H1 (cell line): ENCODE data around the gene TAGLN2. TPM values are rescaled to one million over a fixed set of nuclear protein-coding genes. Genes with fewer than 3 reads are reported as not detected.

Experiments
- CTCF ChIA-PET: fragments of 300-600 bp; sonication (Branson Sonifier 250); formaldehyde crosslinking; loops from one replicate; lab custom pipeline; 2021; ENCODE audit not compliant: partially characterized antibody; lab: Charles Lee
- POLR2A ChIA-PET: fragments of 300-600 bp; sonication (Branson Sonifier 250); formaldehyde crosslinking; loops from one replicate; lab custom pipeline; 2021; ENCODE audit warnings: inconsistent platforms; ENCODE audit not compliant: partially characterized antibody; lab: Charles Lee
- DNase-seq, 2 experiments: peaks; one replicate each; pipeline versions ENCODE4 v3.0.0 to v3.0.0-alpha.2; 2010 to 2022; ENCODE audit warnings: low spot score in 2 of 2, low read depth in 1 of 2, mixed read lengths in 1 of 2
- FAIRE-seq: peaks from 2 replicates; lab custom pipeline; 2011; peaks lifted over from hg19 to GRCh38; lab: Jason Lieb, UNC
- H2AFZ ChIP-seq: 2 replicates; pipeline ENCODE4 v1.8.1; 2012; ENCODE audit warnings: low read length, inconsistent platforms
- H2AK5ac ChIP-seq: 2 replicates; pipeline ENCODE4 v1.6.1; 2013; ENCODE audit warnings: low read depth, low read length
- H2BK120ac ChIP-seq: replicated peaks from 2 replicates; pipeline ENCODE3; 2013; ENCODE audit warnings: low read depth, low read length, inconsistent platforms
- H2BK12ac ChIP-seq: 2 replicates; pipeline ENCODE4 v1.6.1; 2013; ENCODE audit warnings: low read depth, low read length
- H2BK15ac ChIP-seq: 2 replicates; pipeline ENCODE4 v1.6.1; 2013; ENCODE audit warnings: low read length
- H2BK20ac ChIP-seq: 2 replicates; pipeline ENCODE4 v1.6.1; 2013; ENCODE audit warnings: low read length
- H2BK5ac ChIP-seq: 2 replicates; pipeline ENCODE4 v1.6.1; 2013; ENCODE audit warnings: low read depth, low read length
- H3K14ac ChIP-seq: 2 replicates; pipeline ENCODE4 v1.6.1; 2013; ENCODE audit warnings: inconsistent platforms; ENCODE audit not compliant: insufficient read length
- H3K18ac ChIP-seq: 2 replicates; pipeline ENCODE4 v1.6.1; 2013; ENCODE audit warnings: low read length; ENCODE audit errors: extremely low read depth
- H3K23ac ChIP-seq: 2 replicates; pipeline ENCODE4 v1.6.1; 2013; ENCODE audit warnings: inconsistent platforms; ENCODE audit not compliant: insufficient read length
- H3K23me2 ChIP-seq: 2 replicates; pipeline ENCODE4 v1.6.1; 2013; ENCODE audit warnings: low read depth, low read length
- H3K27ac ChIP-seq: 2 replicates; pipeline ENCODE4 v1.6.1; 2011; ENCODE audit warnings: low read depth, low read length, inconsistent platforms
- H3K27me3 ChIP-seq, 4 experiments: replicated peaks in 1 of 4; 1 replicate in 1 of 4; 2 replicates in 3 of 4; pipeline versions ENCODE4 v1.6.1 to v1.8.1; 2011 to 2013; ENCODE audit warnings: low read length in 3 of 4, mild to moderate bottlenecking in 3 of 4, inconsistent platforms in 2 of 4, mixed read lengths in 2 of 4, moderate library complexity in 1 of 4; ENCODE audit not compliant: control insufficient read depth in 3 of 4, insufficient read depth in 3 of 4; ENCODE audit errors: extremely low read depth in 1 of 4
- H3K36me3 ChIP-seq, 4 experiments: 2 replicates each; pipeline versions ENCODE4 v1.6.1 to v1.8.1; 2011 to 2013; ENCODE audit warnings: mild to moderate bottlenecking in 4 of 4, low read length in 3 of 4, moderate library complexity in 2 of 4, control low read depth in 1 of 4, inconsistent platforms in 1 of 4; ENCODE audit not compliant: insufficient read depth in 4 of 4, control insufficient read depth in 2 of 4
- H3K4ac ChIP-seq: replicated peaks from 2 replicates; pipeline ENCODE3; 2013; ENCODE audit warnings: low read length, low read depth, mixed read lengths, inconsistent platforms; ENCODE audit not compliant: insufficient read length
- H3K4me1 ChIP-seq, 4 experiments: replicated peaks in 1 of 4; 1 replicate in 1 of 4; 2 replicates in 3 of 4; pipeline versions ENCODE4 v1.6.1 to v1.8.1; 2011 to 2013; ENCODE audit warnings: low read length in 3 of 4, inconsistent platforms in 2 of 4, mixed read lengths in 1 of 4; ENCODE audit not compliant: insufficient read depth in 4 of 4, control insufficient read depth in 3 of 4
- H3K4me2 ChIP-seq, 2 experiments: 2 replicates each; pipeline versions ENCODE4 v1.6.1 to v1.8.1; 2011 to 2013; ENCODE audit warnings: low read depth in 2 of 2, low read length in 2 of 2, control low read depth in 1 of 2, inconsistent platforms in 1 of 2, mild to moderate bottlenecking in 1 of 2; ENCODE audit not compliant: insufficient read depth in 1 of 2
- H3K4me3 ChIP-seq, 4 experiments: fragments of 200-600, 300-600 bp in 1 of 4; sonication (generic), shearing (Covaris generic), sonication (Bioruptor Twin) in 1 of 4; 2 replicates each; pipeline versions ENCODE4 v1.5.1 to v1.8.1; 2011 to 2016; ENCODE audit warnings: low read length in 4 of 4, low read depth in 3 of 4, control low read depth in 2 of 4, inconsistent platforms in 2 of 4, mild to moderate bottlenecking in 2 of 4, mixed read lengths in 1 of 4, moderate library complexity in 1 of 4; ENCODE audit not compliant: insufficient read depth in 2 of 4; ENCODE audit errors: extremely low read depth in 1 of 4
- H3K56ac ChIP-seq: replicated peaks from 2 replicates; pipeline ENCODE3; 2013; ENCODE audit warnings: low read depth, mild to moderate bottlenecking, mixed read lengths, low read length, inconsistent platforms; ENCODE audit not compliant: insufficient read length
- H3K79me1 ChIP-seq: 2 replicates; pipeline ENCODE4 v1.6.1; 2013; ENCODE audit warnings: low read depth, low read length, control low read depth
- H3K79me2 ChIP-seq, 2 experiments: 2 replicates each; pipeline versions ENCODE4 v1.6.1 to v1.8.1; 2012 to 2013; ENCODE audit warnings: low read length in 2 of 2, mild to moderate bottlenecking in 2 of 2, inconsistent platforms in 1 of 2; ENCODE audit not compliant: insufficient read depth in 2 of 2, control insufficient read depth in 1 of 2
- H3K9ac ChIP-seq, 4 experiments: replicated peaks in 1 of 4; 1 replicate in 1 of 4; 2 replicates in 3 of 4; pipeline versions ENCODE4 v1.6.1 to v1.8.1; 2011 to 2013; ENCODE audit warnings: low read depth in 3 of 4, low read length in 3 of 4, control low read depth in 2 of 4, mild to moderate bottlenecking in 2 of 4, moderate library complexity in 2 of 4, inconsistent platforms in 1 of 4; ENCODE audit errors: extremely low read depth in 1 of 4
- H3K9me3 ChIP-seq, 2 experiments: 2 replicates each; pipeline versions ENCODE4 v1.6.1 to v1.8.1; 2012 to 2013; ENCODE audit warnings: mild to moderate bottlenecking in 2 of 2, moderate library complexity in 2 of 2, control low read depth in 1 of 2, inconsistent platforms in 1 of 2, low read depth in 1 of 2, low read length in 1 of 2, mixed read lengths in 1 of 2; ENCODE audit not compliant: insufficient read depth in 2 of 2
- H4K20me1 ChIP-seq, 2 experiments: replicated peaks in 1 of 2; 2 replicates each; pipeline versions ENCODE3 to v1.8.1; 2011 to 2013; ENCODE audit warnings: inconsistent platforms in 2 of 2, low read length in 2 of 2, mild to moderate bottlenecking in 1 of 2; ENCODE audit not compliant: insufficient read depth in 2 of 2, control insufficient read depth in 1 of 2
- H4K5ac ChIP-seq: 2 replicates; pipeline ENCODE4 v1.6.1; 2013; ENCODE audit warnings: low read length, low read depth, mixed read lengths, inconsistent platforms; ENCODE audit not compliant: insufficient read length
- H4K8ac ChIP-seq: 2 replicates; pipeline ENCODE4 v1.8.0; 2013; ENCODE audit warnings: mild to moderate bottlenecking, moderate library complexity, low read length, inconsistent platforms; ENCODE audit not compliant: insufficient read depth; ENCODE audit errors: extremely low read depth
- H4K91ac ChIP-seq: replicated peaks from 2 replicates; pipeline ENCODE3; 2013; ENCODE audit warnings: low read length, mixed read lengths, inconsistent platforms; ENCODE audit not compliant: insufficient read length
- BRCA1 ChIP-seq: IDR thresholded peaks from 2 replicates; pipeline ENCODE4 v1.6.1; 2012; ENCODE audit warnings: low read depth, low read length, improper control_type of control experiment
- CEBPB ChIP-seq: IDR thresholded peaks from 2 replicates; pipeline ENCODE4 v1.6.1; 2012; ENCODE audit warnings: low read depth, low read length
- RAD21 ChIP-seq, 2 experiments: IDR thresholded peaks in 1 of 2; conservative IDR thresholded peaks in 1 of 2; 2 replicates each; pipeline ENCODE4 v1.6.1; 2011; ENCODE audit warnings: low read depth in 2 of 2, low read length in 2 of 2, improper control_type of control experiment in 1 of 2, inconsistent platforms in 1 of 2, mild to moderate bottlenecking in 1 of 2, moderate library complexity in 1 of 2
- ZNF274 ChIP-seq: IDR thresholded peaks from 2 replicates; pipeline ENCODE4 v1.7.0; 2012; ENCODE audit warnings: low read length, borderline replicate concordance; ENCODE audit errors: extremely low read depth
- WGBS, 2 experiments: shearing (Covaris generic) in 1 of 2; methylation state at CpG; one replicate each; pipeline versions ENCODE4 v1.1.6 to v1.1.7; 2013 to 2015; ENCODE audit warnings: low lambda C conversion rate in 2 of 2, mixed read lengths in 2 of 2, inconsistent platforms in 1 of 2, low coverage in 1 of 2, missing lambda C conversion rate in 1 of 2; ENCODE audit not compliant: insufficient replicate concordance in 2 of 2, insufficient coverage in 1 of 2, insufficient read length in 1 of 2; ENCODE audit errors: extremely low coverage in 1 of 2, missing lambda C conversion rate in 1 of 2; 5-methylcytosine and 5-hydroxymethylcytosine counted together
- polyA plus RNA-seq, 7 experiments: library from polyadenylated mRNA; depleted of rRNA in 3 of 7; stranded (reverse) in 5 of 7; unstranded in 2 of 7; fragments of >200 nt in 5 of 7; fragments of 200-250 nt in 2 of 7; gene quantifications; 1 replicate in 5 of 7; 2 replicates in 1 of 7; 4 replicates in 1 of 7; pipeline versions ENCODE4 v1.2.1 to v1.2.3, GENCODE V29; 2011 to 2013; ENCODE audit warnings: missing spikeins in 2 of 7, mixed read lengths in 2 of 7
- total RNA-seq: library from RNA; stranded (reverse); fragmentation: NEBNext Ultra II Directional; extraction: Animal tissue kit (Norgen Biotek cat#: 25700); gene quantifications from 2 replicates; pipeline ENCODE4 v1.2.1, GENCODE V29; 2021

TAGLN2 gene
- total and polyA plus RNA-seq, 2 of the 8 experiments (the other 6 are each of a cell fraction or from before 2014, with no cell fraction given), result 93.0 to 114 TPM

- no peak overlapping the region for H3K4me2 ChIP-seq
- POLR2A ChIA-PET, result interaction anchor here (1.3 to 4.6 kb wide), 2 partner anchors 9 to 11 kb away, joined by 3 to 19 read pairs; partner anchors contain the start of genes IGSF9 and TAGLN2
- H3K23ac ChIP-seq, result no peak overlapping the region
- no peak for TF ChIP-seq ZNF274
- no peak for TF ChIP-seq RAD21 (IDR thresholded peaks at IDR 0.05 in 1 of 2, conservative IDR thresholded peaks at IDR 0.05 in 1 of 2; ENCODE audit: low read depth in 2 of 2, low read length in 2 of 2)
- no peak for TF ChIP-seq BRCA1
- no peak for TF ChIP-seq CEBPB
- no peak overlapping the region for H3K4ac ChIP-seq
- H3K4me1 ChIP-seq, result peaks cover 0 to 12% (median 7%) of the 10 kb centered on the region in 4 experiments; a peak in 6 of 7 replicates
- H4K8ac ChIP-seq, result no peak overlapping the region; the same call in 1 of the 2 replicates
- H3K27me3 ChIP-seq, result no peaks in the 10 kb centered on the region
- H3K79me2 ChIP-seq, result no peaks in the 10 kb centered on the region
- H3K4me3 ChIP-seq, result no peak overlapping the region
- H3K79me1 ChIP-seq, result no peaks in the 10 kb centered on the region
- H2AK5ac ChIP-seq, result no peak overlapping the region
- H3K56ac ChIP-seq, result no peak overlapping the region
- H4K91ac ChIP-seq, result no peak overlapping the region
- CTCF ChIA-PET, result interaction anchor here (0.7 to 35.5 kb wide), 17 partner anchors 10 to 145 kb away, joined by 3 to 696 read pairs (median 6); partner anchors contain the start of genes IGSF9, SLAMF9 and TAGLN2
- no peak overlapping the region for H3K9ac ChIP-seq
- no peak overlapping the region for H2BK12ac ChIP-seq
- WGBS, 2 experiments, result 90% methylated on average over 14 of the region's 14 CpGs; no CpG with 5 or more reads in 1 of the 2 experiments
- H3K23me2 ChIP-seq, result no peaks in the 10 kb centered on the region; the same call in 1 of the 2 replicates
- H2BK5ac ChIP-seq, result no peak overlapping the region
- no peak overlapping the region for H2BK20ac ChIP-seq
- DNase-seq (no peak), FAIRE-seq (no peak)
- H3K27ac ChIP-seq, result no peak overlapping the region
- H3K36me3 ChIP-seq, result peaks cover 3 to 23% (median 16%) of the 10 kb centered on the region in 4 experiments; a peak in 6 of 8 replicates
- H3K9me3 ChIP-seq, result no peaks in the 10 kb centered on the region
- no peak overlapping the region for H3K18ac ChIP-seq
- H4K20me1 ChIP-seq, result peaks cover 0 to 3% of the 10 kb centered on the region in 2 experiments
- no peak overlapping the region for H2BK15ac ChIP-seq
- no peak overlapping the region for H2AFZ ChIP-seq
- no peak overlapping the region for H3K14ac ChIP-seq
- H4K5ac ChIP-seq, result no peak overlapping the region
- H2BK120ac ChIP-seq, result no peak overlapping the region
Observed at GRCh38 chr1:159934136-159935039, 9.1 kb upstream of the TAGLN2 start.
